ENCODE data around the gene DIDO1.
A peak's percentile ranks its signal among the peaks of the same experiment; 100 is the strongest.
"Not testable (repeated sequence)": the region's sequence is repeated elsewhere in the genome, so short reads cannot be mapped to it uniquely, and the experiment has no call there.

The DIDO1 gene

GRCh38 chr20:62884556-62884955, 41.7 kb downstream of the DIDO1 start:
- Mint-ChIP-seq H3K36me3 (ENCODE audit: low read depth) (peaks cover 68% of the 10 kb centered on the region), H3K9me3 (no peaks in the 10 kb centered on the region), H3K4me3 (no peak overlapping the region), H3K4me1 (ENCODE audit: low read depth) (peaks cover 6% of the 10 kb centered on the region), H3K27ac (peak overlapping the region; percentile 2), H3K27me3 (no peaks in the 10 kb centered on the region)
- DNase-seq: no peak

- Mint-ChIP-seq H3K36me3 (ENCODE audit: low read depth) (peaks cover 56% of the 10 kb centered on the region), H3K27ac (no peak overlapping the region), H3K9me3 (no peaks in the 10 kb centered on the region), H3K27me3 (no peaks in the 10 kb centered on the region), H3K4me1 (ENCODE audit: low read depth) (peaks cover 3% of the 10 kb centered on the region), H3K4me3 (no peak overlapping the region)
- no peak for DNase-seq
Observed at GRCh38 chr20:62882426-62882825, 43.9 kb downstream of the DIDO1 start.

GRCh38 chr20:62881662-62882395, 44.5 kb downstream of the DIDO1 start:
- DNase-seq: no peak
- Mint-ChIP-seq H3K9me3 (no peaks in the 10 kb centered on the region), H3K27ac (peak overlapping the region; percentile 81), H3K27me3 (no peaks in the 10 kb centered on the region), H3K4me1 (ENCODE audit: low read depth) (peaks cover 2% of the 10 kb centered on the region), H3K4me3 (no peak overlapping the region), H3K36me3 (ENCODE audit: low read depth) (peaks cover 50% of the 10 kb centered on the region)

- no peak for DNase-seq
- no peaks in the 10 kb centered on the region for H3K9me3 Mint-ChIP-seq
- no peak overlapping the region for H3K4me3 Mint-ChIP-seq
- H3K4me1 Mint-ChIP-seq (ENCODE audit: low read depth): no peaks in the 10 kb centered on the region
- no peaks in the 10 kb centered on the region for H3K27me3 Mint-ChIP-seq
- H3K36me3 Mint-ChIP-seq (ENCODE audit: low read depth): peaks cover 43% of the 10 kb centered on the region
- H3K27ac Mint-ChIP-seq: peak overlapping the region; percentile 81
Observed at GRCh38 chr20:62880935-62881661, 45.2 kb downstream of the DIDO1 start.

- H3K27me3 Mint-ChIP-seq: no peaks in the 10 kb centered on the region
- H3K27ac Mint-ChIP-seq: no peak overlapping the region
- no peak overlapping the region for H3K4me3 Mint-ChIP-seq
- no peaks in the 10 kb centered on the region for H3K9me3 Mint-ChIP-seq
- DNase-seq: no peak
- H3K36me3 Mint-ChIP-seq (ENCODE audit: low read depth): peaks cover 36% of the 10 kb centered on the region
- peaks cover 3% of the 10 kb centered on the region for H3K4me1 Mint-ChIP-seq (ENCODE audit: low read depth)
Observed at GRCh38 chr20:62880147-62880934, 46.0 kb downstream of the DIDO1 start.

- Mint-ChIP-seq H3K36me3 (ENCODE audit: low read depth) (peaks cover 31% of the 10 kb centered on the region), H3K4me1 (ENCODE audit: low read depth) (peaks cover 5% of the 10 kb centered on the region), H3K27me3 (no peaks in the 10 kb centered on the region), H3K27ac (no peak overlapping the region), H3K4me3 (no peak overlapping the region), H3K9me3 (no peaks in the 10 kb centered on the region)
- no peak for DNase-seq
Observed at GRCh38 chr20:62879275-62880146, 46.8 kb downstream of the DIDO1 start.

GRCh38 chr20:62878244-62879038, 47.9 kb downstream of the DIDO1 start:
- no peak overlapping the region for H3K27ac Mint-ChIP-seq
- peaks cover 14% of the 10 kb centered on the region for H3K4me1 Mint-ChIP-seq (ENCODE audit: low read depth)
- no peaks in the 10 kb centered on the region for H3K9me3 Mint-ChIP-seq
- peaks cover 30% of the 10 kb centered on the region for H3K36me3 Mint-ChIP-seq (ENCODE audit: low read depth)
- no peak overlapping the region for H3K4me3 Mint-ChIP-seq
- DNase-seq: no peak
- H3K27me3 Mint-ChIP-seq: no peaks in the 10 kb centered on the region

- Mint-ChIP-seq H3K9me3 (no peaks in the 10 kb centered on the region), H3K27ac (no peak overlapping the region), H3K4me1 (ENCODE audit: low read depth) (peaks cover 16% of the 10 kb centered on the region), H3K36me3 (ENCODE audit: low read depth) (peaks cover 28% of the 10 kb centered on the region), H3K27me3 (no peaks in the 10 kb centered on the region), H3K4me3 (no peak overlapping the region)
- DNase-seq: no peak
Observed at GRCh38 chr20:62876902-62877816, 49.1 kb downstream of the DIDO1 start.

- no peaks in the 10 kb centered on the region for H3K9me3 Mint-ChIP-seq
- H3K27me3 Mint-ChIP-seq: no peaks in the 10 kb centered on the region
- no peak for DNase-seq
- H3K4me3 Mint-ChIP-seq: no peak overlapping the region
- peaks cover 21% of the 10 kb centered on the region for H3K36me3 Mint-ChIP-seq (ENCODE audit: low read depth)
- H3K27ac Mint-ChIP-seq: peak overlapping the region; percentile 44
- peaks cover 16% of the 10 kb centered on the region for H3K4me1 Mint-ChIP-seq (ENCODE audit: low read depth)
Observed at GRCh38 chr20:62876501-62876901, 49.8 kb downstream of the DIDO1 start.

- DNase-seq: no peak
- H3K27me3 Mint-ChIP-seq: no peaks in the 10 kb centered on the region
- H3K9me3 Mint-ChIP-seq: no peaks in the 10 kb centered on the region
- peaks cover 16% of the 10 kb centered on the region for H3K4me1 Mint-ChIP-seq (ENCODE audit: low read depth)
- peaks cover 17% of the 10 kb centered on the region for H3K36me3 Mint-ChIP-seq (ENCODE audit: low read depth)
- H3K27ac Mint-ChIP-seq: peak overlapping the region; percentile 63
- H3K4me3 Mint-ChIP-seq: no peak overlapping the region
Observed at GRCh38 chr20:62875419-62876361, 50.6 kb downstream of the DIDO1 start.

GRCh38 chr20:62874964-62875344, 51.4 kb downstream of the DIDO1 start:
- Mint-ChIP-seq H3K27me3 (no peaks in the 10 kb centered on the region), H3K4me3 (no peak overlapping the region), H3K36me3 (ENCODE audit: low read depth) (peaks cover 11% of the 10 kb centered on the region), H3K4me1 (ENCODE audit: low read depth) (peaks cover 16% of the 10 kb centered on the region), H3K27ac (peak overlapping the region; percentile 50), H3K9me3 (no peaks in the 10 kb centered on the region)
- no peak for DNase-seq

- H3K27me3 Mint-ChIP-seq: not testable (repeated sequence)
Observed at GRCh38 chr20:62873681-62874031, 52.6 kb downstream of the DIDO1 start.

More at GRCh38 chr20:62873681-62874031, 52.6 kb downstream of the DIDO1 start:
- not testable (repeated sequence) for H3K27ac Mint-ChIP-seq; H3K9me3 Mint-ChIP-seq; H3K36me3 Mint-ChIP-seq (ENCODE audit: low read depth); H3K4me3 Mint-ChIP-seq; DNase-seq
- H3K4me1 Mint-ChIP-seq (ENCODE audit: low read depth): peaks cover 16% of the 10 kb centered on the region
